Liver (tissue), 3 donors: Measurements from ENCODE around the gene RPL36AL.

Experiments
- GABPA ChIP-seq, 2 donors: IDR thresholded peaks in 1 of 2; conservative IDR thresholded peaks in 1 of 2; 2 replicates each; pipeline ENCODE4 v1.6.1; 2016; ENCODE audit warnings: antibody characterized with exemption in 2 of 2, mild to moderate bottlenecking in 1 of 2, moderate library complexity in 1 of 2
- SP1 ChIP-seq: IDR thresholded peaks from 2 replicates; pipeline ENCODE4 v1.6.1; 2018; ENCODE audit warnings: antibody characterized with exemption, mild to moderate bottlenecking
- YY1 ChIP-seq: IDR thresholded peaks from 2 replicates; pipeline ENCODE4 v1.6.1; 2016; ENCODE audit warnings: antibody characterized with exemption, mild to moderate bottlenecking
- TF ChIP-seq, protein P1 (sequence below): fragments of 150-350 bp; IDR thresholded peaks from 2 replicates; pipeline ENCODE4 v1.5.1; 2017; ENCODE audit warnings: improper control_type of control experiment, low read depth, low read length; ENCODE audit not compliant: missing input control
- TF ChIP-seq, protein P2 (sequence below): IDR thresholded peaks from 2 replicates; pipeline ENCODE4 v1.6.1; 2016; ENCODE audit warnings: antibody characterized with exemption
- donor health status: healthy.
- donor health status: healthy.

DNA sequence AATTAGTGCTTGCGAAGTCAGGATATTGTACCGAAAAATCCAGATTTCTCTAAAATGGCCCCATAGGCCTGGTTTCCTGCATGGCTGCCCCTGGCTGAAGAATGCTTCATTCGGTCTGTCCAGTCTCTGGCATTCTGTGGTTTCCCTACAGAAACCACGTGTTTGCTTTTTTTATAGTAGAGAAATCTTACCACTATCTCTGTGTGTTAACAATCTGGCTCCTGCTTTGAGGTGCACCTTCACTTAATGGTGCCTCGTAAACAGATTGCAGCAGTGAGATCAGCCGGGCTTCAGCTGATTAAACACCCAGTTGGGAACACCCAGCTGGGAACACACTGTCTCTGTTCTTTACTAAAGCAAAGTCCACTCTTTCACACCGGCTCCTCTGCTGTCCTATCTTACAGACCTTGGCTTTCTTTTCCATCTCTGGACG is 21.3 kb upstream of the RPL36AL start:
- TF ChIP-seq, protein P1, sequence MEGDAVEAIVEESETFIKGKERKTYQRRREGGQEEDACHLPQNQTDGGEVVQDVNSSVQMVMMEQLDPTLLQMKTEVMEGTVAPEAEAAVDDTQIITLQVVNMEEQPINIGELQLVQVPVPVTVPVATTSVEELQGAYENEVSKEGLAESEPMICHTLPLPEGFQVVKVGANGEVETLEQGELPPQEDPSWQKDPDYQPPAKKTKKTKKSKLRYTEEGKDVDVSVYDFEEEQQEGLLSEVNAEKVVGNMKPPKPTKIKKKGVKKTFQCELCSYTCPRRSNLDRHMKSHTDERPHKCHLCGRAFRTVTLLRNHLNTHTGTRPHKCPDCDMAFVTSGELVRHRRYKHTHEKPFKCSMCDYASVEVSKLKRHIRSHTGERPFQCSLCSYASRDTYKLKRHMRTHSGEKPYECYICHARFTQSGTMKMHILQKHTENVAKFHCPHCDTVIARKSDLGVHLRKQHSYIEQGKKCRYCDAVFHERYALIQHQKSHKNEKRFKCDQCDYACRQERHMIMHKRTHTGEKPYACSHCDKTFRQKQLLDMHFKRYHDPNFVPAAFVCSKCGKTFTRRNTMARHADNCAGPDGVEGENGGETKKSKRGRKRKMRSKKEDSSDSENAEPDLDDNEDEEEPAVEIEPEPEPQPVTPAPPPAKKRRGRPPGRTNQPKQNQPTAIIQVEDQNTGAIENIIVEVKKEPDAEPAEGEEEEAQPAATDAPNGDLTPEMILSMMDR = no peak
- TF ChIP-seq GABPA (IDR thresholded peaks at IDR 0.05 in 1 of 2, conservative IDR thresholded peaks at IDR 0.05 in 1 of 2) = peak; percentile 40 to 72
- TF ChIP-seq SP1 = peak; percentile 99
- TF ChIP-seq, protein P2, sequence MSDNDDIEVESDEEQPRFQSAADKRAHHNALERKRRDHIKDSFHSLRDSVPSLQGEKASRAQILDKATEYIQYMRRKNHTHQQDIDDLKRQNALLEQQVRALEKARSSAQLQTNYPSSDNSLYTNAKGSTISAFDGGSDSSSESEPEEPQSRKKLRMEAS = peak; percentile 91
- peak; percentile 96 for TF ChIP-seq YY1
